ENCODE results near the gene C19orf67.

The C19orf67 gene

DNA sequence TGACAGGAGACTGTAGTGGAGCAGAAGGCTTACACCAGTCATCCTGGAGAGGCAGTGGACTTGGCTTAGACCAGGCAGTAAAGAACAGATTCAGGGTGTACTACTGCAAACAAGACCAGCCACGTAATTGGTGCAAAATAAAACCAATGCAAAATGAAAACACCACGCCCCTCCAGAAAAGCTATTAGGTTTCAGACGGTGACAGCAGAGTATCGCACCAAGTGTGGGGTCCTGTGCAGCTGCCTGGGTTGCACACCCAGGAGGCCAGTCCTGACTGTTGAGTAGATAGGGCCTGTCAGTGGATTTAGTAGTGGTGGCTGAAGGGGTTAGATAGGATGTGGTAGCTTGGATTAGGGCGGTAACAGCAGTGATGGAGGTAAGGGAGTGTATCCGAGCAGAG is 37.3 kb upstream of the C19orf67 start:
- Histone ChIP-seq H3K4me3 (ENCODE audit: low read length) (no peak overlapping the region), H3K27ac (ENCODE audit: low read length) (no peak overlapping the region), H3K9ac (ENCODE audit: low read length) (no peak overlapping the region), H2AFZ (ENCODE audit: low read depth, low read length) (no peak overlapping the region), H3K4me1 (ENCODE audit: low read length) (peaks cover 7% of the 10 kb centered on the region), H3K27me3 (ENCODE audit: low read depth, low read length) (no peaks in the 10 kb centered on the region), H3K9me3 (ENCODE audit: insufficient read depth, low read length) (no peaks in the 10 kb centered on the region), H3K4me2 (ENCODE audit: low read length) (no peak overlapping the region), H3K79me2 (ENCODE audit: low read length) (no peaks in the 10 kb centered on the region), H4K20me1 (ENCODE audit: insufficient read depth, low read length) (no peaks in the 10 kb centered on the region; the same call in 1 of the 2 replicates), H3K36me3 (replicated peaks; ENCODE audit: low read depth, low read length) (peaks cover 29% of the 10 kb centered on the region)
- TF ChIP-seq EZH2phosphoT487 (IDR thresholded peaks at IDR 0.05; ENCODE audit: low read depth), result no peak
- TF ChIP-seq, protein P1, sequence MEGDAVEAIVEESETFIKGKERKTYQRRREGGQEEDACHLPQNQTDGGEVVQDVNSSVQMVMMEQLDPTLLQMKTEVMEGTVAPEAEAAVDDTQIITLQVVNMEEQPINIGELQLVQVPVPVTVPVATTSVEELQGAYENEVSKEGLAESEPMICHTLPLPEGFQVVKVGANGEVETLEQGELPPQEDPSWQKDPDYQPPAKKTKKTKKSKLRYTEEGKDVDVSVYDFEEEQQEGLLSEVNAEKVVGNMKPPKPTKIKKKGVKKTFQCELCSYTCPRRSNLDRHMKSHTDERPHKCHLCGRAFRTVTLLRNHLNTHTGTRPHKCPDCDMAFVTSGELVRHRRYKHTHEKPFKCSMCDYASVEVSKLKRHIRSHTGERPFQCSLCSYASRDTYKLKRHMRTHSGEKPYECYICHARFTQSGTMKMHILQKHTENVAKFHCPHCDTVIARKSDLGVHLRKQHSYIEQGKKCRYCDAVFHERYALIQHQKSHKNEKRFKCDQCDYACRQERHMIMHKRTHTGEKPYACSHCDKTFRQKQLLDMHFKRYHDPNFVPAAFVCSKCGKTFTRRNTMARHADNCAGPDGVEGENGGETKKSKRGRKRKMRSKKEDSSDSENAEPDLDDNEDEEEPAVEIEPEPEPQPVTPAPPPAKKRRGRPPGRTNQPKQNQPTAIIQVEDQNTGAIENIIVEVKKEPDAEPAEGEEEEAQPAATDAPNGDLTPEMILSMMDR (IDR thresholded peaks at IDR 0.05; ENCODE audit: low read depth, low read length), result no peak

DNA sequence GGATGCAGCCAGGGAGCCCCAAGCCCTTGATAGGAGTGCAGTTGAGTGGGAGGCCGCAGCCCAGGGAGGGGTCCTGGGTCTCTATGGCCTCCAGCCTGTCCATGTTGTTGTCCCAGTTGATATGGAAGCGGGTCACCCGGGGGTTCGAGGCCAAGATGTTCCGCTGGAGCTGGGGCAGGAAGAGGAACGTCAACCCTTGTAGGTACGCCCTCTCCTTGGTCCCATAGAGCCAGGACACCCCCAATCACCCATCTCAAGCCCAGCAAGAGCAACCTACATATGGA is 34.9 kb upstream of the C19orf67 start:
- no peaks in the 10 kb centered on the region for H3K9me3 ChIP-seq (ENCODE audit: insufficient read depth, low read length)
- H3K36me3 ChIP-seq (replicated peaks; ENCODE audit: low read depth, low read length), result peaks cover 18% of the 10 kb centered on the region
- H3K4me1 ChIP-seq (ENCODE audit: low read length), result peaks cover 18% of the 10 kb centered on the region
- TF ChIP-seq, protein P1 (IDR thresholded peaks at IDR 0.05; ENCODE audit: low read depth, low read length), result no peak
- TF ChIP-seq EZH2phosphoT487 (IDR thresholded peaks at IDR 0.05; ENCODE audit: low read depth), result no peak
- H3K27me3 ChIP-seq (ENCODE audit: low read depth, low read length), result no peaks in the 10 kb centered on the region
- H3K9ac ChIP-seq (ENCODE audit: low read length), result no peak overlapping the region
- H3K79me2 ChIP-seq (ENCODE audit: low read length), result no peaks in the 10 kb centered on the region; the same call in 1 of the 2 replicates
- H2AFZ ChIP-seq (ENCODE audit: low read depth, low read length), result no peak overlapping the region
- no peaks in the 10 kb centered on the region; the same call in 1 of the 2 replicates for H4K20me1 ChIP-seq (ENCODE audit: insufficient read depth, low read length)
- no peak overlapping the region for H3K27ac ChIP-seq (ENCODE audit: low read length)
- no peak overlapping the region for H3K4me2 ChIP-seq (ENCODE audit: low read length)
- H3K4me3 ChIP-seq (ENCODE audit: low read length), result no peak overlapping the region

DNA sequence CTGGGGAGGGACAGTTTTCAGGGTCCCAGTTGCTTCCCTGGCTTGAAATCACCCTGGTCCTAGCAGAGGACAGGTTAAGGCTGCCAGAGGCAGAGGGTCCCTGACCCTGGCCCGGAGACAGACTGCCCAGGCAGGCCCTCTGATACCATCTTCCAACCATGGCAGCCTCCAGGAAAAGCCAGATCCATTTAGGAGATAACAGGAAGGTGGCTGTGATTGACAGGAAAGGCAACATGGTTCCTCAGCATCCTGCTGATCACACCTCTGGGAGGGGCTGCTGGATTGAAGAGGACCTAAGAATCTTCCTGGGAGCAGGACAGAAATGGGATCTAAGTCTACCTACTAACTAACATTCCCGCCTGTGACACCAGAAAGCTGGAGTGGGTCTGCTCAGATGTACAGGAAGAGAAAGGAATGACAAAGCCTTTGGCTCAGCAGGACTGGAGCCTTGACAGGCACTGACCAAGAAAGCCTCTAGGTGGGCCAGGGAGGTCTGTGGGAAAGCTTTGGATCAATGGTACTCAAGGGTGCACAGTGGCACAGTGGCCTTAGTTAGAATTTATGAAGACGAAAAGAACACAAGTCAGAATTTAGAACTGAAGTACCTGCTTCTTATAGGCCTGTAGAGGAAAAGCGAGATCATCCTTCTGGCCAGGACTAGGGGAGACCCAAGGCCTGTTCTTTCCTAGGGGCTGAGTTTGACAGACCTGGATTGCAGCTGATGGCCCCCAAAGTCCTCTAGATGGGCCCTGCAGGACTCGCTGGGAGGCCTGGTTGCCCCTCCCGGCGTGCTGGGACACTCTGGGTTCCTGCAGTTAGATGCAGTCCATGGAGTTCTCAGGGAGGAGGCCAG is 34.3 kb upstream of the C19orf67 start:
- H3K79me2 ChIP-seq (ENCODE audit: low read length), result no peaks in the 10 kb centered on the region; the same call in 1 of the 2 replicates
- H3K27me3 ChIP-seq (ENCODE audit: low read depth, low read length), result no peaks in the 10 kb centered on the region
- TF ChIP-seq, protein P1 (IDR thresholded peaks at IDR 0.05; ENCODE audit: low read depth, low read length), result no peak
- no peak for TF ChIP-seq EZH2phosphoT487 (IDR thresholded peaks at IDR 0.05; ENCODE audit: low read depth)
- H3K4me1 ChIP-seq (ENCODE audit: low read length), result peaks cover 20% of the 10 kb centered on the region
- no peak overlapping the region for H3K4me2 ChIP-seq (ENCODE audit: low read length)
- H3K9me3 ChIP-seq (ENCODE audit: insufficient read depth, low read length), result no peaks in the 10 kb centered on the region
- no peak overlapping the region for H3K4me3 ChIP-seq (ENCODE audit: low read length)
- H3K27ac ChIP-seq (ENCODE audit: low read length), result no peak overlapping the region
- H2AFZ ChIP-seq (ENCODE audit: low read depth, low read length), result no peak overlapping the region
- H4K20me1 ChIP-seq (ENCODE audit: insufficient read depth, low read length), result no peaks in the 10 kb centered on the region; the same call in 1 of the 2 replicates
- H3K9ac ChIP-seq (ENCODE audit: low read length), result no peak overlapping the region
- peaks cover 13% of the 10 kb centered on the region for H3K36me3 ChIP-seq (replicated peaks; ENCODE audit: low read depth, low read length)

DNA sequence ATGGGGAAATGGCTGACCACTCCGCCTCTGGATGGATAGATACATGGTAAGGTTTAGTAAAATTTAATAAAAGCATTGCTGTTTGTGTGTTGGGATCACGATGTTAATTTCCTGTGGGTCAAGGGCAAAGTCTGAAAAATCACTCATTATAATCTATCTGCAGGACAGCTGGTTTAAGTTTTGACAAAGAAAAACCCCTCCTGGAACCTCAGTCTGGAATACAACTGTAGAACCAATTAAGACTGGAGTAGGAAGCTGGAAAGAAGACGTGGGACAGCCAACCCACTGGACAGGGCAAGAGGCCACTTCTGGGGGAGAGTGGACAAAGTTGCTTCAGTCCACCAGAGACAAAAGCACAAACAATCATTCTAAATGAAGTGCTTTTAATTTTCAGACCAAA is 33.6 kb upstream of the C19orf67 start:
- H3K9ac ChIP-seq (ENCODE audit: low read length), result no peak overlapping the region
- H3K9me3 ChIP-seq (ENCODE audit: insufficient read depth, low read length), result no peaks in the 10 kb centered on the region
- TF ChIP-seq, protein P1 (IDR thresholded peaks at IDR 0.05; ENCODE audit: low read depth, low read length), result no peak
- no peak for TF ChIP-seq EZH2phosphoT487 (IDR thresholded peaks at IDR 0.05; ENCODE audit: low read depth)
- H3K4me2 ChIP-seq (ENCODE audit: low read length), result peak overlapping the region; percentile 94; the same call in 1 of the 2 replicates
- H3K79me2 ChIP-seq (ENCODE audit: low read length), result no peaks in the 10 kb centered on the region; the same call in 1 of the 2 replicates
- no peaks in the 10 kb centered on the region for H3K27me3 ChIP-seq (ENCODE audit: low read depth, low read length)
- H3K4me3 ChIP-seq (ENCODE audit: low read length), result no peak overlapping the region
- no peak overlapping the region for H2AFZ ChIP-seq (ENCODE audit: low read depth, low read length)
- peaks cover 7% of the 10 kb centered on the region for H3K36me3 ChIP-seq (replicated peaks; ENCODE audit: low read depth, low read length)
- H3K27ac ChIP-seq (ENCODE audit: low read length), result no peak overlapping the region
- no peaks in the 10 kb centered on the region; the same call in 1 of the 2 replicates for H4K20me1 ChIP-seq (ENCODE audit: insufficient read depth, low read length)
- peaks cover 27% of the 10 kb centered on the region for H3K4me1 ChIP-seq (ENCODE audit: low read length)

Measured in OCI-LY3 (cell line).